A549 (cell line): ENCODE results near the gene SURF6.

Experiments
- BHLHE40 ChIP-seq: IDR thresholded peaks from 2 replicates; pipeline ENCODE4 v1.6.1; 2012; ENCODE audit warnings: low read depth, low read length, inconsistent platforms
- CBX2 ChIP-seq: fragments of 200-600 bp; sonication (generic); IDR thresholded peaks from 2 replicates; pipeline ENCODE4 v1.6.1; 2016; ENCODE audit warnings: low read depth, mild to moderate bottlenecking, borderline replicate concordance
- EP300 ChIP-seq, 2 experiments: fragments of >200 bp; sonication (Bioruptor Twin); formaldehyde crosslinking; IDR thresholded peaks; 2 replicates in 1 of 2; 3 replicates in 1 of 2; pipeline ENCODE4 v1.6.1; 2016 to 2017
- MYC ChIP-seq: IDR thresholded peaks from 2 replicates; pipeline ENCODE4 v1.6.1; 2012; ENCODE audit warnings: mild to moderate bottlenecking, inconsistent platforms, low read length, improper control_type of control experiment, borderline replicate concordance
- POLR2A ChIP-seq: IDR thresholded peaks from 2 replicates; pipeline ENCODE4 v1.6.1; 2012; ENCODE audit warnings: mild to moderate bottlenecking, low read length
- RAD21 ChIP-seq, 2 experiments: fragments of >200 bp in 1 of 2; sonication (Bioruptor Twin) in 1 of 2; formaldehyde crosslinking in 1 of 2; IDR thresholded peaks in 1 of 2; conservative IDR thresholded peaks in 1 of 2; 2 replicates in 1 of 2; 3 replicates in 1 of 2; pipeline ENCODE4 v1.6.1; 2012 to 2018; ENCODE audit warnings: inconsistent platforms in 1 of 2
- TF ChIP-seq, protein P1 (sequence below): fragments of >200 bp; sonication (Bioruptor Twin); formaldehyde crosslinking; IDR thresholded peaks from 3 replicates; pipeline ENCODE4 v1.5.1; 2016
- TF ChIP-seq, protein P2 (sequence below): fragments of 200-600 bp; sonication (generic); IDR thresholded peaks from 2 replicates; pipeline ENCODE4 v1.6.1; 2016; ENCODE audit warnings: antibody characterized with exemption, mild to moderate bottlenecking, moderate library complexity

DNA sequence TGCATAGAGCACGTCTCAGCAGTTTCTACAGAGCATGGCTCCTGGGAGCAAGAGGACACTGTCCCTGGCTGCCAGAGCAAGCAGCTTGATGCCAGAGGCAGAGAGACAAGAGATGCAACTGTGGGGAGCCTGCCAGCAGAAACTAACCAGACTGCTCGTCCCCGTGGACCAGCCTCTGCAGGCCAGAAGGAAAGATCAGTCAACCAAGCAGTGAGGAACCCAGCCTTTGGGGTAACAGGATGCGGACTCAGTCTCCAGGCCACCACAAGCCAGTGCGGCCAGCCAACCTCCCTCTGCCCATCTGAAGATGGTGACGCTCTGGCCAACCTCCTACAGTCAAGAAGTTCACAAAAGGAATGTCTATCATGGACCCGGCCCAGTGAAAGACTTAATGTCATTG is 36.2 kb upstream of the SURF6 start:
- TF ChIP-seq RAD21 (conservative IDR thresholded peaks at IDR 0.05 in 1 of 2, IDR thresholded peaks at IDR 0.05 in 1 of 2): no peak
- TF ChIP-seq, protein P1, sequence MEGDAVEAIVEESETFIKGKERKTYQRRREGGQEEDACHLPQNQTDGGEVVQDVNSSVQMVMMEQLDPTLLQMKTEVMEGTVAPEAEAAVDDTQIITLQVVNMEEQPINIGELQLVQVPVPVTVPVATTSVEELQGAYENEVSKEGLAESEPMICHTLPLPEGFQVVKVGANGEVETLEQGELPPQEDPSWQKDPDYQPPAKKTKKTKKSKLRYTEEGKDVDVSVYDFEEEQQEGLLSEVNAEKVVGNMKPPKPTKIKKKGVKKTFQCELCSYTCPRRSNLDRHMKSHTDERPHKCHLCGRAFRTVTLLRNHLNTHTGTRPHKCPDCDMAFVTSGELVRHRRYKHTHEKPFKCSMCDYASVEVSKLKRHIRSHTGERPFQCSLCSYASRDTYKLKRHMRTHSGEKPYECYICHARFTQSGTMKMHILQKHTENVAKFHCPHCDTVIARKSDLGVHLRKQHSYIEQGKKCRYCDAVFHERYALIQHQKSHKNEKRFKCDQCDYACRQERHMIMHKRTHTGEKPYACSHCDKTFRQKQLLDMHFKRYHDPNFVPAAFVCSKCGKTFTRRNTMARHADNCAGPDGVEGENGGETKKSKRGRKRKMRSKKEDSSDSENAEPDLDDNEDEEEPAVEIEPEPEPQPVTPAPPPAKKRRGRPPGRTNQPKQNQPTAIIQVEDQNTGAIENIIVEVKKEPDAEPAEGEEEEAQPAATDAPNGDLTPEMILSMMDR: no peak
- no peak for TF ChIP-seq POLR2A
- TF ChIP-seq CBX2: no peak
- no peak for TF ChIP-seq MYC
- TF ChIP-seq, protein P2, sequence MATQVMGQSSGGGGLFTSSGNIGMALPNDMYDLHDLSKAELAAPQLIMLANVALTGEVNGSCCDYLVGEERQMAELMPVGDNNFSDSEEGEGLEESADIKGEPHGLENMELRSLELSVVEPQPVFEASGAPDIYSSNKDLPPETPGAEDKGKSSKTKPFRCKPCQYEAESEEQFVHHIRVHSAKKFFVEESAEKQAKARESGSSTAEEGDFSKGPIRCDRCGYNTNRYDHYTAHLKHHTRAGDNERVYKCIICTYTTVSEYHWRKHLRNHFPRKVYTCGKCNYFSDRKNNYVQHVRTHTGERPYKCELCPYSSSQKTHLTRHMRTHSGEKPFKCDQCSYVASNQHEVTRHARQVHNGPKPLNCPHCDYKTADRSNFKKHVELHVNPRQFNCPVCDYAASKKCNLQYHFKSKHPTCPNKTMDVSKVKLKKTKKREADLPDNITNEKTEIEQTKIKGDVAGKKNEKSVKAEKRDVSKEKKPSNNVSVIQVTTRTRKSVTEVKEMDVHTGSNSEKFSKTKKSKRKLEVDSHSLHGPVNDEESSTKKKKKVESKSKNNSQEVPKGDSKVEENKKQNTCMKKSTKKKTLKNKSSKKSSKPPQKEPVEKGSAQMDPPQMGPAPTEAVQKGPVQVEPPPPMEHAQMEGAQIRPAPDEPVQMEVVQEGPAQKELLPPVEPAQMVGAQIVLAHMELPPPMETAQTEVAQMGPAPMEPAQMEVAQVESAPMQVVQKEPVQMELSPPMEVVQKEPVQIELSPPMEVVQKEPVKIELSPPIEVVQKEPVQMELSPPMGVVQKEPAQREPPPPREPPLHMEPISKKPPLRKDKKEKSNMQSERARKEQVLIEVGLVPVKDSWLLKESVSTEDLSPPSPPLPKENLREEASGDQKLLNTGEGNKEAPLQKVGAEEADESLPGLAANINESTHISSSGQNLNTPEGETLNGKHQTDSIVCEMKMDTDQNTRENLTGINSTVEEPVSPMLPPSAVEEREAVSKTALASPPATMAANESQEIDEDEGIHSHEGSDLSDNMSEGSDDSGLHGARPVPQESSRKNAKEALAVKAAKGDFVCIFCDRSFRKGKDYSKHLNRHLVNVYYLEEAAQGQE: no peak
- no peak for TF ChIP-seq BHLHE40
- no peak for TF ChIP-seq EP300 (IDR thresholded peaks at IDR 0.05)
